Naive thymus-derived CD4-positive, alpha-beta T cell (primary cell): ENCODE data around the gene SCT. TPM values are rescaled to one million over a fixed set of nuclear protein-coding genes. Genes with fewer than 3 reads are reported as not detected.
A peak's percentile ranks its signal among the peaks of the same experiment; 100 is the strongest.

ENCODE experiments used
- ATAC-seq: fragments of 150-1000 bp; cut with Tn5 transposase; 2 replicates; pipeline ENCODE4 v1.10.0; 2021; ENCODE audit warnings: mild to moderate bottlenecking, moderate library complexity
- CTCF ChIA-PET: fragments of 350-600 bp; sonication (Branson Sonifier 250); formaldehyde crosslinking; loops from one replicate; lab custom pipeline; 2021; ENCODE audit warnings: antibody characterized with exemption; lab: Charles Lee
- POLR2A ChIA-PET: fragments of 350-600 bp; sonication (Branson Sonifier 250); formaldehyde crosslinking; loops from one replicate; lab custom pipeline; 2021; ENCODE audit warnings: antibody characterized with exemption, inconsistent platforms; lab: Charles Lee
- DNase-seq, 9 donors: peaks; one replicate each; pipeline versions ENCODE4 v3.0.0 to v3.0.0-alpha.2; 2020 to 2022; ENCODE audit warnings: mixed read lengths in 1 of 9
- H3K27ac ChIP-seq: one replicate; pipeline ENCODE4 v1.7.0; 2013; ENCODE audit warnings: mild to moderate bottlenecking, low read depth, low read length, moderate library complexity
- H3K27me3 ChIP-seq, 2 donors: one replicate each; pipeline ENCODE4 v1.7.0; 2013; ENCODE audit warnings: low read length in 2 of 2, mild to moderate bottlenecking in 2 of 2, moderate library complexity in 2 of 2; ENCODE audit not compliant: control insufficient read depth in 2 of 2, insufficient read depth in 2 of 2
- H3K36me3 ChIP-seq, 3 experiments: 1 replicate in 2 of 3; 2 replicates in 1 of 3; pipeline ENCODE4 v1.7.0; 2013; ENCODE audit warnings: low read length in 3 of 3, mild to moderate bottlenecking in 3 of 3, moderate library complexity in 1 of 3; ENCODE audit not compliant: insufficient read depth in 3 of 3, control insufficient read depth in 2 of 3
- H3K4me1 ChIP-seq, 2 donors: one replicate each; pipeline ENCODE4 v1.7.0; 2013; ENCODE audit warnings: low read length in 2 of 2, mild to moderate bottlenecking in 2 of 2, moderate library complexity in 1 of 2; ENCODE audit not compliant: control insufficient read depth in 2 of 2, insufficient read depth in 2 of 2
- H3K4me3 ChIP-seq: 2 replicates; pipeline ENCODE4 v1.7.0; 2013; ENCODE audit warnings: mild to moderate bottlenecking, low read length
- H3K9me3 ChIP-seq, 3 experiments: 1 replicate in 2 of 3; 2 replicates in 1 of 3; pipeline ENCODE4 v1.7.0; 2013; ENCODE audit warnings: low read length in 3 of 3; ENCODE audit not compliant: control insufficient read depth in 2 of 3
- H3K27ac Mint-ChIP-seq, 9 donors: one replicate each; pipeline ENCODE4 v1.8.0; 2020 to 2022; ENCODE audit warnings: mixed read lengths in 9 of 9, mild to moderate bottlenecking in 8 of 9, moderate library complexity in 5 of 9, inconsistent platforms in 2 of 9
- H3K27me3 Mint-ChIP-seq, 5 donors: one replicate each; pipeline ENCODE4 v1.8.0; 2021 to 2022; ENCODE audit warnings: mixed read lengths in 5 of 5, mild to moderate bottlenecking in 1 of 5
- H3K36me3 Mint-ChIP-seq, 5 donors: one replicate each; pipeline ENCODE4 v1.8.0; 2020 to 2022; ENCODE audit warnings: mixed read lengths in 5 of 5, mild to moderate bottlenecking in 3 of 5, inconsistent platforms in 1 of 5
- H3K4me1 Mint-ChIP-seq, 7 donors: one replicate each; pipeline ENCODE4 v1.8.0; 2020 to 2022; ENCODE audit warnings: mixed read lengths in 7 of 7, mild to moderate bottlenecking in 3 of 7, inconsistent platforms in 1 of 7
- H3K4me3 Mint-ChIP-seq, 10 donors: one replicate each; pipeline ENCODE4 v1.8.0; 2020 to 2022; ENCODE audit warnings: mild to moderate bottlenecking in 10 of 10, mixed read lengths in 10 of 10, moderate library complexity in 6 of 10, inconsistent platforms in 2 of 10
- H3K9me3 Mint-ChIP-seq, 11 donors: one replicate each; pipeline ENCODE4 v1.8.0; 2020 to 2022; ENCODE audit warnings: mixed read lengths in 11 of 11, mild to moderate bottlenecking in 4 of 11, inconsistent platforms in 1 of 11, moderate library complexity in 1 of 11
- intact Hi-C, 2 donors: fragments of 100-400 bp; cut with micrococcal nuclease; formaldehyde crosslinking; loops; one replicate each; pipeline ENCODE4 v1.15.1; 2023
- polyA plus RNA-seq, 2 donors: library from polyadenylated mRNA; unstranded; fragments of 300-500 nt; fragmentation: Illumina TruSeq; gene quantifications; one replicate each; pipeline ENCODE4 v1.2.3, GENCODE V29; 2021
- total RNA-seq, 6 experiments: library from RNA in 5 of 6; stranded (reverse) in 5 of 6; gene quantifications; 1 replicate in 5 of 6; 2 replicates in 1 of 6; pipeline ENCODE4 v1.2.3 and lab custom pipeline; 2021 to 2026

SCT gene
- total and polyA plus RNA-seq, 7 experiments from 2014 or later, result not detected

DNA sequence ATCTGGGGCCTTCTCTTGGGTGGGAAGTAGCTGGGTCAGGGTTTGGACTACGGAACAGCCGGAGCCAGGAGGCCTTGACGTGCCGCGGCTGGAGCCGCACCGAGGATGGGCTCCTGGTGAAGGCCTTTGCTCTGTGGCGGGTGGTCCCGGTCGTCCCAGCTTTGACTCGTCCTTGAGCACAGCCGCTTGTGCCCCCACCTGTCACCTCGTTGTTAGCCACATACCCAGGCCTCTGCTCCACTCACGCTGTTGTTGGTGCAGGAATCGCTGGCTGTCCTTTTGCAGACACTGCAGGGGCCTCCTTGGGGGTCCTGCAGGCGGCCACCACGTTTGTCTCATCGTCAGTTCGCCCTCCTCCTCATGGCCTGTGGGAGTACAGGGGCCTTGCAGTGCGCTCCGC, 33.6 kb downstream of the SCT start:
- intact Hi-C loops, result no loop called here

DNA sequence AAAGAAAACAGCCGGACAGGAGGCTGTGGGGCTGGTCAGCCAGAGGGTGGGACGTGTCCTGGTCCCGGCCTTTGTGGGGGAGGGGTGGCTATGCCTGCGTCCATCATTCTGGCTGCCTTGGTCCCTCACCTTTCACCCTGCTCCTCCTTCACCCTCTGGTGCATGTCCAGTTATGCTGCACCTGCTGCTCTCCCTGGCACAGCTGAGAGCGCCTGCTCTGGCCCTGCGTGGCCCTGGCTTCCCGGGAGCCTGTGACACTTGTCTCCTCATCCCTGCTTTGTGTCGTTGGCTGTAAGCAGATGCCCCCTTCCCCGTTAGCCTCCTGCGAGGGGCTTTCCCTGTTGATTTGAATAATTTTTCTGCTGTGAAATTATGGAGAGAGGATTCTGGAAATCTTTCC, 34.1 kb downstream of the SCT start:
- Mint-ChIP-seq H3K36me3 (peaks cover 9 to 41% (median 20%) of the 10 kb centered on the region in 5 donors), H3K27ac (no peak overlapping the region)
- no peak for ATAC-seq

More for the DNA sequence above, 33.6 kb downstream of the SCT start:
- H3K27me3 Mint-ChIP-seq, result no peaks in the 10 kb centered on the region
- ATAC-seq (no peak), DNase-seq (no peak)
- Histone ChIP-seq H3K4me1 (peaks cover under 1 to 4% of the 10 kb centered on the region in 2 donors), H3K36me3 (peaks cover 12 to 89% (median 21%) of the 10 kb centered on the region in 3 experiments), H3K4me3 (no peak overlapping the region), H3K27me3 (no peaks in the 10 kb centered on the region), H3K27ac (no peak overlapping the region), H3K9me3 (no peaks in the 10 kb centered on the region)
- ChIA-PET CTCF (no interaction called here), POLR2A (no interaction called here)
- no peak overlapping the region for H3K27ac Mint-ChIP-seq
- no peak overlapping the region for H3K4me3 Mint-ChIP-seq
- H3K9me3 Mint-ChIP-seq, result peaks cover 0 to 3% (median 0%) of the 10 kb centered on the region in 11 donors
- peaks cover 0 to 22% (median 8%) of the 10 kb centered on the region in 7 donors for H3K4me1 Mint-ChIP-seq
- H3K36me3 Mint-ChIP-seq, result peaks cover 8 to 41% (median 17%) of the 10 kb centered on the region in 5 donors

DNA sequence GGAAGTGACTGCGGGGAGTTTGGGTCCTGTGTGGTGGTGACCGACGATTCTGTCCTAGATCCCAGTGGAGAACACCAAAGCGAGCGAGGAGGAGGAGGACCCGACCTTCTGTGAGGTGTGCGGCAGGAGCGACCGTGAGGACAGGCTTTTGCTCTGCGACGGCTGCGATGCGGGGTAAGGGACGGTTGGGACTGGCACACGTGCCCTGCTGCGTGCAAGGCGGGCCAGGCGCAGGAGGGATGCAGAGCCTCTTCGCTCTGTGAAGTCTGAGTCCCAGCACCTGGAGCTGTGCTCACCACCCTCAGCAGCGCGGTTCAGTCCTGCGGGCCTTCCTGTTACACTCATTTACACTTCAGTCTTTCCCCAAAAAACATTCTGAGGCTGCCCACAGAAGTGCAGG, 34.5 kb downstream of the SCT start:
- Histone ChIP-seq H3K27ac (no peak overlapping the region), H3K4me1 (peaks cover 9% of the 10 kb centered on the region in 2 donors), H3K27me3 (no peaks in the 10 kb centered on the region), H3K9me3 (no peaks in the 10 kb centered on the region), H3K36me3 (peaks cover 15 to 81% (median 17%) of the 10 kb centered on the region in 3 experiments), H3K4me3 (no peak overlapping the region)
- ChIA-PET POLR2A (no interaction called here), CTCF (no interaction called here)
- no peak overlapping the region for H3K4me3 Mint-ChIP-seq
- intact Hi-C loops, result no loop called here
- H3K27me3 Mint-ChIP-seq, result no peaks in the 10 kb centered on the region
- H3K36me3 Mint-ChIP-seq, result peaks cover 9 to 42% (median 20%) of the 10 kb centered on the region in 5 donors
- peak overlapping the region in 2 of 9 donors; percentile 1 to 51 for H3K27ac Mint-ChIP-seq
- peaks cover 8 to 30% (median 16%) of the 10 kb centered on the region in 7 donors for H3K4me1 Mint-ChIP-seq
- ATAC-seq, result no peak
- H3K9me3 Mint-ChIP-seq, result peaks cover 0 to 3% (median 0%) of the 10 kb centered on the region in 11 donors
- DNase-seq, result no peak

More for the DNA sequence above, 34.1 kb downstream of the SCT start:
- Histone ChIP-seq H3K36me3 (peaks cover 11 to 85% (median 20%) of the 10 kb centered on the region in 3 experiments), H3K4me3 (no peak overlapping the region), H3K9me3 (no peaks in the 10 kb centered on the region), H3K27me3 (no peaks in the 10 kb centered on the region), H3K27ac (no peak overlapping the region), H3K4me1 (peaks cover 5% of the 10 kb centered on the region in 2 donors)
- Mint-ChIP-seq H3K4me1 (peaks cover 4 to 26% (median 12%) of the 10 kb centered on the region in 7 donors), H3K9me3 (peaks cover 0 to 3% (median 0%) of the 10 kb centered on the region in 11 donors), H3K27me3 (no peaks in the 10 kb centered on the region), H3K4me3 (no peak overlapping the region)
- intact Hi-C loops, result no loop called here
- POLR2A ChIA-PET, result no interaction called here
- no peak for DNase-seq
- CTCF ChIA-PET, result no interaction called here

- no peak for ATAC-seq
- POLR2A ChIA-PET, result interaction anchor here (0.6 kb wide), 1 partner anchor 79 kb away, joined by 3 read pairs; no protein-coding TSS in a partner anchor
- peaks cover 9 to 42% (median 19%) of the 10 kb centered on the region in 5 donors for H3K36me3 Mint-ChIP-seq
- H3K4me3 Mint-ChIP-seq, result no peak overlapping the region
- Histone ChIP-seq H3K36me3 (peaks cover 11 to 81% (median 21%) of the 10 kb centered on the region in 3 experiments), H3K4me3 (no peak overlapping the region), H3K4me1 (peaks cover 12 to 14% of the 10 kb centered on the region in 2 donors), H3K27ac (no peak overlapping the region), H3K9me3 (no peaks in the 10 kb centered on the region), H3K27me3 (no peaks in the 10 kb centered on the region)
- H3K27ac Mint-ChIP-seq, result peak overlapping the region in 1 of 9 donors; percentile 2
- intact Hi-C loops, result no loop called here
- peaks cover 9 to 38% (median 29%) of the 10 kb centered on the region in 7 donors for H3K4me1 Mint-ChIP-seq
- peaks cover 0 to 1% (median 0%) of the 10 kb centered on the region in 11 donors for H3K9me3 Mint-ChIP-seq
- no peak for DNase-seq
- H3K27me3 Mint-ChIP-seq, result no peaks in the 10 kb centered on the region
- CTCF ChIA-PET, result interaction anchor here (0.6 kb wide), 1 partner anchor 123 kb away, joined by 3 read pairs; no protein-coding TSS in a partner anchor
Measured at GRCh38 chr11:590997-591396, 36.0 kb downstream of the SCT start.

GRCh38 chr11:589798-590197, 37.2 kb downstream of the SCT start:
- no peaks in the 10 kb centered on the region for H3K27me3 ChIP-seq
- Mint-ChIP-seq H3K4me3 (peak overlapping the region in 2 of 10 donors; percentile 5 to 13), H3K27ac (peak overlapping the region in 5 of 9 donors; percentile 42 to 99 (median 82)), H3K27me3 (no peaks in the 10 kb centered on the region), H3K36me3 (peaks cover 9 to 39% (median 19%) of the 10 kb centered on the region in 5 donors), H3K9me3 (peaks cover 0 to 1% (median 0%) of the 10 kb centered on the region in 11 donors), H3K4me1 (peaks cover 9 to 38% (median 29%) of the 10 kb centered on the region in 7 donors)
- H3K36me3 ChIP-seq, result peaks cover 11 to 69% (median 21%) of the 10 kb centered on the region in 3 experiments
- intact Hi-C loops, result no loop called here
- ATAC-seq, result no peak
- no peak overlapping the region for H3K27ac ChIP-seq
- no peak overlapping the region for H3K4me3 ChIP-seq
- ChIA-PET POLR2A (interaction anchor here (1.1 kb wide), 1 partner anchor 14 kb away, joined by 5 read pairs; the partner anchor contains the start of gene PHRF1), CTCF (interaction anchor here (0.7 to 2.4 kb wide), 2 partner anchors 133 to 331 kb away, joined by 3 to 9 read pairs; no protein-coding TSS in a partner anchor)
- no peaks in the 10 kb centered on the region for H3K9me3 ChIP-seq
- DNase-seq, result no peak
- H3K4me1 ChIP-seq, result peaks cover 10 to 12% of the 10 kb centered on the region in 2 donors

- CTCF ChIA-PET, result interaction anchor here (0.7 to 2.4 kb wide), 3 partner anchors 12 to 134 kb away, joined by 3 to 9 read pairs (median 3); no protein-coding TSS in a partner anchor
- peaks cover 9 to 36% (median 15%) of the 10 kb centered on the region in 5 donors for H3K36me3 Mint-ChIP-seq
Measured at GRCh38 chr11:587978-588380, 39.0 kb downstream of the SCT start.

More at GRCh38 chr11:587978-588380, 39.0 kb downstream of the SCT start:
- POLR2A ChIA-PET, result interaction anchor here (0.7 to 1.7 kb wide), 6 partner anchors 10 to 1894 kb away, joined by 3 to 8 read pairs (median 4); partner anchors contain the start of gene PHRF1
- peaks cover 9 to 38% (median 29%) of the 10 kb centered on the region in 7 donors for H3K4me1 Mint-ChIP-seq
- Histone ChIP-seq H3K27ac (peak overlapping the region; percentile 65), H3K27me3 (no peaks in the 10 kb centered on the region), H3K9me3 (no peaks in the 10 kb centered on the region), H3K36me3 (peaks cover 14 to 69% (median 20%) of the 10 kb centered on the region in 3 experiments), H3K4me3 (peak overlapping the region; percentile 16), H3K4me1 (peaks cover 10 to 12% of the 10 kb centered on the region in 2 donors)
- DNase-seq (peak; percentile 34 to 91 (median 78)), ATAC-seq (peak; percentile 93)
- H3K27ac Mint-ChIP-seq, result peak overlapping the region; percentile 95 to 100 (median 99)
- H3K27me3 Mint-ChIP-seq, result no peaks in the 10 kb centered on the region
- H3K4me3 Mint-ChIP-seq, result peak overlapping the region; percentile 63 to 90 (median 76)
- no peaks in the 10 kb centered on the region for H3K9me3 Mint-ChIP-seq
- intact Hi-C loops, result loop anchor here (1.0 kb wide), 3 partner anchors 12 to 33 kb away; partner anchors contain the start of genes PHRF1 (in 2 of the 2) and IRF7 (in 1 of the 2)
